SK-N-MC (cell line): ENCODE data around the gene POU2F3.

Experiments used
- EZH2 ChIP-seq: fragments of 200-600 bp; sonication (generic); IDR thresholded peaks from one replicate; pipeline ENCODE4 v1.6.1; 2017; ENCODE audit warnings: antibody characterized with exemption
- FOXP2 ChIP-seq: optimal IDR thresholded peaks from 2 replicates; pipeline ENCODE3; 2011; ENCODE audit warnings: mild to moderate bottlenecking, moderate library complexity; ENCODE audit not compliant: insufficient read depth; ENCODE audit errors: extremely low read length, control extremely low read depth
- POLR2AphosphoS5 ChIP-seq: IDR thresholded peaks from 2 replicates; pipeline ENCODE4 v1.6.1; 2012; ENCODE audit warnings: mild to moderate bottlenecking, low read depth, low read length, borderline replicate concordance

DNA sequence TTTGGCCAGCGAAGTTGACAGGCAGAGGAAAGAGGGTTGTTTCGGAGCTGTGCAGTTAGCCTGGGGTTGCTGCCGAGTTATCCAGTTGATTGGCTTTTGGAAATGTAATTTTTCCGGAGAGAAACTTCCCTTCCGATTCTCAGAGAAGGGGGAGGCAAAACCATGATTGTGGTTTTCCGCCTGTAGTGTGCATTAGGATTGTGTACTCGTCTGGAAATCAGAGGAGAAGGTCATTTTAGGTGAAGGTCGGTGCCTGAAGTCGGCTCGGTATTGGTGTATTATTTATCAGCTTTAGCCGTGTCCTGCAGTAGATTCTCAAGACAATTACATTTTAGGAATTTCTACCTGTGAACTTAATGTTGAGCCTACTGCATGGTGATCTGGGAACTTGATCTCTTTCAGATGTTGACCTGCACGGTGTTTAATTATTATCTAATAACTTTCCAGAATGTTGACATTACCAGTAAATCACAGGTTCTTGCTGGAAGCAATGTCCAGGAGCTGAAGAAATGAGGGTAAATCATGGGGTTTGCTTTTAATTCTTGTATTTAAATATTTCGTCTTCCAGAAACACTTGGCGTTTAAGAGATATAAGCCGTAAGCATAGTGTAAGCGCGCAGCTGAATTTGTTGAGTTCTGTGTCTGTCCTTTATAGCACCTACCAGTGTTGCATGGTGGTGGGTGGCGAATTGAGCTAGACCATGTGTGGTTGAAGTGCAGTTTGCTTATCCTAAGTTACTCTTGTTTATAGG is 97.6 kb downstream of the POU2F3 start:
- TF ChIP-seq EZH2 (no peak), POLR2AphosphoS5 (no peak), FOXP2 (no peak)
